Measurements from ENCODE around the gene LBR. TPM values are rescaled to one million over a fixed set of nuclear protein-coding genes. Genes with fewer than 3 reads are reported as not detected.
"Not testable (repeated sequence)": the region's sequence is repeated elsewhere in the genome, so short reads cannot be mapped to it uniquely, and the experiment has no call there.

LBR gene
- 30.3 TPM for polyA plus RNA-seq (2012; ENCODE audit: low read depth, missing spikeins)

- TF ChIP-seq PAX5 (IDR thresholded peaks at IDR 0.05; ENCODE audit: insufficient read depth, low read length, severe bottlenecking) (no peak), SPI1 (IDR thresholded peaks at IDR 0.05; ENCODE audit: low read depth, low read length) (no peak), POLR2AphosphoS5 (IDR thresholded peaks at IDR 0.05; ENCODE audit: low read depth, low read length) (no peak), POU2F2 (IDR thresholded peaks at IDR 0.05; ENCODE audit: low read depth, low read length) (no peak), TAF1 (IDR thresholded peaks at IDR 0.05; ENCODE audit: low read depth, low read length) (no peak), POLR2A (IDR thresholded peaks at IDR 0.05; ENCODE audit: low read depth, low read length) (no peak)
- DNase-seq (ENCODE audit: insufficient read length, low spot score) (peak; percentile 47), FAIRE-seq (no peak)
Measured at GRCh38 chr1:225427235-225428067, at the start of gene LBR. Gene LBR (minus strand): TSS chr1:225428038. CDS start chr1:225424075, 3,963 bp downstream.

GRCh38 chr1:225477296-225477911 lies 49.6 kb upstream of the LBR start:
- no peak for FAIRE-seq
- DNase-seq (ENCODE audit: insufficient read length, low spot score) = no peak
- TF ChIP-seq PAX5 (IDR thresholded peaks at IDR 0.05; ENCODE audit: insufficient read depth, low read length, severe bottlenecking) (no peak), TAF1 (IDR thresholded peaks at IDR 0.05; ENCODE audit: low read depth, low read length) (no peak), SPI1 (IDR thresholded peaks at IDR 0.05; ENCODE audit: low read depth, low read length) (no peak), POU2F2 (IDR thresholded peaks at IDR 0.05; ENCODE audit: low read depth, low read length) (no peak), POLR2AphosphoS5 (IDR thresholded peaks at IDR 0.05; ENCODE audit: low read depth, low read length) (no peak)

GRCh38 chr1:225476538-225476988 lies 48.7 kb upstream of the LBR start:
- no peak for FAIRE-seq
- DNase-seq (ENCODE audit: insufficient read length, low spot score) = no peak
- no peak for TF ChIP-seq SPI1 (IDR thresholded peaks at IDR 0.05; ENCODE audit: low read depth, low read length)
- no peak for TF ChIP-seq PAX5 (IDR thresholded peaks at IDR 0.05; ENCODE audit: insufficient read depth, low read length, severe bottlenecking)
- TF ChIP-seq POLR2AphosphoS5 (IDR thresholded peaks at IDR 0.05; ENCODE audit: low read depth, low read length) = no peak
- no peak for TF ChIP-seq TAF1 (IDR thresholded peaks at IDR 0.05; ENCODE audit: low read depth, low read length)
- TF ChIP-seq POU2F2 (IDR thresholded peaks at IDR 0.05; ENCODE audit: low read depth, low read length) = no peak
- no peak for TF ChIP-seq POLR2A (IDR thresholded peaks at IDR 0.05; ENCODE audit: low read depth, low read length)

GRCh38 chr1:225476100-225476511 lies 48.3 kb upstream of the LBR start:
- no peak for TF ChIP-seq TAF1 (IDR thresholded peaks at IDR 0.05; ENCODE audit: low read depth, low read length)
- TF ChIP-seq POLR2A (IDR thresholded peaks at IDR 0.05; ENCODE audit: low read depth, low read length) = no peak
- TF ChIP-seq PAX5 (IDR thresholded peaks at IDR 0.05; ENCODE audit: insufficient read depth, low read length, severe bottlenecking) = no peak
- no peak for TF ChIP-seq POLR2AphosphoS5 (IDR thresholded peaks at IDR 0.05; ENCODE audit: low read depth, low read length)
- TF ChIP-seq SPI1 (IDR thresholded peaks at IDR 0.05; ENCODE audit: low read depth, low read length) = no peak
- no peak for TF ChIP-seq POU2F2 (IDR thresholded peaks at IDR 0.05; ENCODE audit: low read depth, low read length)
- FAIRE-seq = no peak

GRCh38 chr1:225474986-225475820 lies 47.4 kb upstream of the LBR start:
- DNase-seq (ENCODE audit: insufficient read length, low spot score) = peak; percentile 81
- FAIRE-seq = peak; percentile 96
- no peak for TF ChIP-seq POU2F2 (IDR thresholded peaks at IDR 0.05; ENCODE audit: low read depth, low read length)
- TF ChIP-seq TAF1 (IDR thresholded peaks at IDR 0.05; ENCODE audit: low read depth, low read length) = no peak
- no peak for TF ChIP-seq SPI1 (IDR thresholded peaks at IDR 0.05; ENCODE audit: low read depth, low read length)
- TF ChIP-seq POLR2AphosphoS5 (IDR thresholded peaks at IDR 0.05; ENCODE audit: low read depth, low read length) = no peak
- peak; percentile 47 for TF ChIP-seq PAX5 (IDR thresholded peaks at IDR 0.05; ENCODE audit: insufficient read depth, low read length, severe bottlenecking)
- no peak for TF ChIP-seq POLR2A (IDR thresholded peaks at IDR 0.05; ENCODE audit: low read depth, low read length)

More at GRCh38 chr1:225476100-225476511, 48.3 kb upstream of the LBR start:
- DNase-seq (ENCODE audit: insufficient read length, low spot score) = no peak

- DNase-seq (ENCODE audit: insufficient read length, low spot score) (no peak), FAIRE-seq (no peak)
- TF ChIP-seq POLR2AphosphoS5 (IDR thresholded peaks at IDR 0.05; ENCODE audit: low read depth, low read length) = no peak
- no peak for TF ChIP-seq POU2F2 (IDR thresholded peaks at IDR 0.05; ENCODE audit: low read depth, low read length)
- TF ChIP-seq TAF1 (IDR thresholded peaks at IDR 0.05; ENCODE audit: low read depth, low read length) = no peak
- no peak for TF ChIP-seq SPI1 (IDR thresholded peaks at IDR 0.05; ENCODE audit: low read depth, low read length)
- TF ChIP-seq PAX5 (IDR thresholded peaks at IDR 0.05; ENCODE audit: insufficient read depth, low read length, severe bottlenecking) = no peak
- no peak for TF ChIP-seq POLR2A (IDR thresholded peaks at IDR 0.05; ENCODE audit: low read depth, low read length)
Measured at GRCh38 chr1:225474439-225474985, 46.7 kb upstream of the LBR start.

GRCh38 chr1:225473676-225474438 lies 46.0 kb upstream of the LBR start:
- not testable (repeated sequence) for FAIRE-seq; DNase-seq (ENCODE audit: insufficient read length, low spot score)

- FAIRE-seq; DNase-seq (ENCODE audit: insufficient read length, low spot score): not testable (repeated sequence)
Measured at GRCh38 chr1:225473266-225473665, 45.4 kb upstream of the LBR start.

All from GM12891 (cell line).